ENCODE results near the gene UBTD1.

UBTD1 gene

DNA sequence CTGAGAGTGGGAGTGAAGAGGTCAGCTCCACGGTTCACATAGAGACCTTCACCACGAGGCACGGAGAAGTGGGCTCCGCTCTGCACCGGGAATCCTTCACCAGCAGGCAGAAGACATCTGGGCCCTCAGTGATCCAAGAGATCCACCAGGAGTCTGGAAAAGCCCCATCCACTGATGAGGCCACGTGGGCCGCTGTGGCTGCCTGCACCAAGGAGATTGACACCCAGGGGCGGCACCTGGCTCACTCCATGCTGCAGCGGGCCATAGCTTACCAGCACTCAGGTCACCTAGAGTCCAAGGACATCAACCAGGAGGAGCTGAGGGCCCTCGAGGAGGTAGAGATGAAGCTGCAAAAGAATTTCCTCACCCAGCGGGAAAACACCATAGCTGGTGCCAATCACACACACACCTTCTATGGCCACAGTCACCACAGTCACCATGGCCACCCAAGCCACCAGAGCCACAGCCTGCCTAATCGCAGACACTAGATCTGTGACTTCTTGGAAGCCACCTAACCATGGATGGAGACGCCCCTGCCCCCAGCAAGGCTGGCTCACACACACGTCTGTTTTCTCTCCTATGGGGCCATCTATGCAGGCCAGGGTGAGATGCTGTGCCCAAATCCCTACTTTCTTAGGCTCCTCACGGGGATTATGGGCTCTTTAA is 91.5 kb downstream of the UBTD1 start:
- DNase-seq = no peak

DNA sequence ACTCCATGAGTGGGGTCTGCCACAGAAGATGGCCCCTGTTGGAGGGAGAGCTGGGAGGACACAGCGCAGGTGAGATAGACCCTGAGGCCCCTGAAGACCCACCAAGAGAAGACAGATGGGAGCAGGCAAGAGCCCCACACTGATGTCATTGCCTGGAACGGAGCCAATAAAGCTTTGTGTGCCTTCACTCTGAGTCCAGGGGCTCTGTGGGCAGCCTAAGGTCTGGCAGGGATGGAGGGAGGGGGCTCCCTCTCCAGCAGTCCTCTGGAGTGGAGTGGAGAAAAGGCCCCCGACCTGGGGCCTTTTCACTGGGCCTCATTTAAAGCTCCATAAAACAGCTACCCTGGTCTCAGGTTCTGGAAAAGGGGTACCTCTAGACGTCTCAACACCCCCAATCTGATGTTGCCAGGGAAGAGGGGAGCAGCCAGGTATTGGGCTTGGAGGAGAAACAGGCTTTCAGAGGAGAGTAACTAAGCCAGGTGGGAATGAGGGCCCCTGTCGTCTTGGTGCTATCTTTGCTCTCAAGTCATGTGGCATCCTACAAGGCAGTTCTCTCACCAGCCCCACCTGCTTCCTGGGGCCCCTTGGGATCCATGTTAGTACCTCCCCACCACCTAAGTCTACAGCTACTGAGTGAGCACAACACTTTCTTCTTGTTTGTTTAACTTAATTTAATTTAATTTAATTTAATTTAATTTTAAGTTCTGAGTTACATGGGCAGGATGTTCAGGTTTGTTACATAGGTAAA is 92.2 kb downstream of the UBTD1 start:
- DNase-seq = no peak

DNA sequence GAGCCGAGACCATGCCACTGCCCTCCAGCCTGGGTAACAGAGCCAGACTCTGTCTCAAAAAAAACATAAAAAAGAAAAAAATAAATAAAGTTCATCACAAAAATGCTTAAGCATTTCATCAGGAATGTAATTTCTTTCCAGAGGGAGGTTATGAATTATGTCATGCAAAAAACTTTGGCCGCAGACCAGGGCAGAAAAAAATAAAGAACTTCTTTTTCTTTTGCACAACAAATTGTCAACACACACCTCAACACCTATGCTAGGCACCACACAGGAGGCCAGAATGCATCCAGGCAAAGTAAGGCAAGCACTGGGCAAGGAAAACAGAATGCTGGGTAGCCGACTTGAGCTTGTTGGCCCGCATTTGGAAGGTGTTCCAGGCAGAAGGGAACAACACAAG is 94.7 kb downstream of the UBTD1 start:
- no peak for DNase-seq

GRCh38 chr10:97596101-97597082 is 97.7 kb downstream of the UBTD1 start:
- no peak for DNase-seq

DNA sequence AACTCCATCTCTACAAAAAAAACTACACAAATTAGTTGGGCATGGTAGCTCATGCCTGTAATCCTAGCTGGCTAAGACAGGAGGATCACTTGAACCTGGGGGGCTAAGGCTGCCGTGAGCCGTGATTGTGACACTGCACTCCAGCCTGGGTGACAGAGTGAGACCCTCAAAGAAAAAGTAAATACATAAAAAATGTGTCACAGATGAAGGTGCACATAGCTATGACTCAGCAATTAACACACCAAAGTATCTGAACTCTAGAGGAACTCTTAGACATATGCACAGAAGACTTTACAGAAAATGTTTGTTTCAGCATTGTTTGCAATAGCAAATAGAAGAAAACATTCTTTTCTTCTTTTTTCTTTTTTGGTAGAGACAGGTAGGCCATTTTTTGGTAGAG is 99.1 kb downstream of the UBTD1 start:
- DNase-seq = no peak

DNA sequence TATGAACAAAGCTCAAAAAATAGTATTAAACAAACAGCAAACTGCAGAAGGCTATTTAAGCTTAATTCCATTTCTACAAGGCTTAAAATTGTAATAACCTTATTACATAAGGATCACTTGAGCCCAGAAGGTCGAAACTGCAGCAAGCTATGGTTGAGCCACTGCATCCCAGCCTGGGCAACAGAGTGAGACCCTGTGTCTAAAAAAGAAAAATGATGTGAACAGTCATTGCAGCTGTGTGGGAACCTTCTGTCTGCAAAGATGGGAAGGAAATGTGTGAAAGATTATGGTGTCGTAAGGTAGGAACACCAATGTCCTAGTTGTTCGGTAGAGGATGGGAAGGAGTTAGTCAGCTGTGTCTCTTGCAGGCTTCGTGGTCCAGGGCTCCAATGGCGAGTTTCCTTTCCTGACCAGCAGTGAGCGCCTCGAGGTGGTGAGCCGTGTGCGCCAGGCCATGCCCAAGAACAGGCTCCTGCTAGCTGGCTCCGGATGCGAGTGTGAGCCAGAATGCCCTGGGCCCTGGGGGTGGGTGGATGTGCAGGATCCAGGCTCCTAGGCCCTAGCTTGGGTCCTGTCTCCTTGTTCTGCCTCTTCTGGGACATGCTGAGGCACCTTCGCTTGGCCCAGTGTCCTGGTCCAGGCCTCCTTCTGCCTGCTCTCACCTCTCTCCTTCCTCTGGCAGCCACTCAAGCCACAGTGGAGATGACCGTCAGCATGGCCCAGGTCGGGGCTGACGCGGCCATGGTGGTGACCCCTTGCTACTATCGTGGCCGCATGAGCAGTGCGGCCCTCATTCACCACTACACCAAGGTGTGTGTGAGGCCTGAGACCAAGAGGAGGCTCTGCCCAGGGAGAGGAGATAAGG is 99.9 kb downstream of the UBTD1 start:
- no peak for DNase-seq

DNA sequence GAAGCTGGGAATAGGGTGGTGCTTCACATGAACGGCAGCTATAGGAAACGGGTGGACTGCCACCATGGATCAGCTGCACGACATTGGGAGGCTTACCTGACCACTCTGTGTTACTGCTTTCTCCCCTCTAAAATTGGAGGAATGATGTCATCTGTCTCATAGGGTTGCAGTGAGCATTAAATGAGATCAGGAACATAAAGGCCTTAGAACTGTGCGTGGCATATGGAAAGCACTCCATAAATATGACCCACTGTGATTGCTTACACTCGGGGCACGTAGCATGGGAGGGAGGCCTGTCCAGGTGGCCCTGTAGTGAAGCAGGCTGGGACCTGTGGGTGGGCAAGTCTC is 100.5 kb downstream of the UBTD1 start:
- no peak for DNase-seq

DNA sequence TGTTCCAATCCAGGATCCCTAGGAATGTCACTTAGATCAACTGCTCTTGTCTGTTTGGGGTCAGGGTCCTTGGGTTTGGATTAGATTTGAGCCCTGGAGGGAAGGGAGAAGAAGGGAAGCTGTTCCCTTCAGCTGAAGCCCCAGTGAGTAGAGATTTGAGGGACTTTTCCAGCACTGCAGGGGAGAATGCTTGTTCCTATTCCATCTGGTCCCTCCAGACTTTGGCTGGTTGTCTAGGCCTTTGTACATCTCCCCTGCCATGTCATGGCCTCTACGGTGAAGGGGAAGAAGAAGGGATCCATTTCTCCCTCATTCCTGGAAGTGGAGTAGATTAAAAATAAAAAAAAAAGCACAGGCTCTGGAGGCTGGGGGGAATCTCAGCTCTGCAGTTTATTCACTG is 101.9 kb downstream of the UBTD1 start:
- no peak for DNase-seq

DNA sequence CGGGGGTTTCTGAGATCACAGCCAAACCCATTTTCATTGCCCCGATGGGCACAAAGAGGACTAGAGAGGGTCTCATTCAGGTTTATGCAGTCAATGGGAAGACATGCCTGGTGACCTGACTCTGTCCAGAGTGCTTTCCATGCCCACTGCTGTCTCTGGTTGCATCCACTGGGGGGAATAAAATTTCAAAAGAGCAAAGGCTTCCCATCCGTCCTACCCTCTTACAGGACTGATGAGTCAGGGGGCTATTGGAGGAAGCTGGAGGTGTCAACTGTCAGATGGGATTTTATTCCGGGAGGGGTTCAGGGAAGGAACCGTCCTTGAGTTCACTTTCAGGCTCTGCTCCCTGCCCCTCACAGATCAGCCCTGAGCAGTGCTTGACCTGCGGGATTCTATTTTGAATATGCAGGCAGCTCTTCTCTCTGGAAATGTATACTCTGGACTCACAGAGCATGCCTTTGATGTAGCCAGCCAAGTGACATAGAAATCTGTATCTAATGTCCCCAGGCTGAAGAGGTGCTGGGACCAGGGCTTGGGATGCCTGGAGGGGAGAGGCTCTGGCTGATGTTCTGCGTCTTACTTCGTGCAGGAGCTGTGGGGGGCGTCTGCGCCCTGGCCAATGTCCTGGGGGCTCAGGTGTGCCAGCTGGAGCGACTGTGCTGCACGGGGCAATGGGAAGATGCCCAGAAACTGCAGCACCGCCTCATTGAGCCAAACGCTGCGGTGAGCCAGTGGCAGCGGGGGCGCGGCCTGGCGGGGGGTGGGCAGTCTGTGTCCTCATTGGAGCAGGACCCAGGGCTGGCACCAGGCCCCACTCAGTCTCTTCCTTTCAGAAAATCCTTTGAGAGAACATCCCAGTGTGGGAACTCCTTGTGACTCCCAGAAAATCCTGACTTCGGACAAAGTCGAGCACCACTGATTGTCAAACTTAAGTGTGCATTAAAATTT is 102.8 kb downstream of the UBTD1 start:
- no peak for DNase-seq

GRCh38 chr10:97607095-97607636 is 108.4 kb downstream of the UBTD1 start:
- no peak for DNase-seq

DNA sequence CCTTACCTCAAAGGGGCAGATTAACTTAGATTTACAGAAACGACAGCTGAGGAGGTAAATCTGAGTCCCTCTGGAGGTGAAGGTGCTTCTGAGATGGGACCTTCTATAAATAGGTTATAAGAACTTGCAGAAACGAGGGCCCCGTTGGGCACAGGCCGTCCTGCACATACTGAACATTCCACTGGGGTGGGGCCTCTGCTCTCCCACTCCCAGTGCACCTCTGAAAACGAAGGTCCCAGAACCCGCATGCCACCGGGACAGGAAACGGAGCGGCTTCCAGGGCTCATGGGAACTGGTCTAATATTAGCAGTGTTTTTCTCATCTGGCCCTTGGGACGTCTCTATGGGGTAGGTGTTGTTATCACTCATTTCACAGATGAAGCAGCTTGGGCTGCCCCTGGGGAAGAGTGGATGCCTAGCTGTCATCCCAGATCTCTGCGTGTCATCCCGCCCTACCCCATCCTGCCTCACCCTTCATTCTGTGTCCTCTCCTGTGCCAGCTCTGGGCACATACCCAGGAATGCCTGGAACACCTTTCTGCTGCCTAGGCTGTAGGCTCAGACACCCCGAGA is 110.4 kb downstream of the UBTD1 start:
- no peak for DNase-seq

DNA sequence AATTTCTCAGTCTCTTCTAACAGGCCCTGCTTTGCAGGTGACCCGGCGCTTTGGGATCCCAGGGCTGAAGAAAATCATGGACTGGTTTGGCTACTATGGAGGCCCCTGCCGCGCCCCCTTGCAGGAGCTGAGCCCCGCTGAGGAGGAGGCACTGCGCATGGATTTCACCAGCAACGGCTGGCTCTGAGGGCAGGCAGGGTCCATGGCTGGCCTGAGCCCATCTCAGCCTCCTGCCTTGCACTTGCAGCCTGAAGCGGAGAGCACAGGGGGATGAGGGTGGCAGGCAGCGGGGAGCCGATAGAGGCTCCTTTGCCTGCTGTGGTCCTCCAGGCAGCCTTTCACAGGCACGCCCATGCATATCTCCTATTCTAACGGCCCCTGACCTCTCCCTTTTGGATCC is 112.7 kb downstream of the UBTD1 start:
- no peak for DNase-seq

GRCh38 chr10:97612386-97612785 is 113.7 kb downstream of the UBTD1 start:
- no peak for DNase-seq

DNA sequence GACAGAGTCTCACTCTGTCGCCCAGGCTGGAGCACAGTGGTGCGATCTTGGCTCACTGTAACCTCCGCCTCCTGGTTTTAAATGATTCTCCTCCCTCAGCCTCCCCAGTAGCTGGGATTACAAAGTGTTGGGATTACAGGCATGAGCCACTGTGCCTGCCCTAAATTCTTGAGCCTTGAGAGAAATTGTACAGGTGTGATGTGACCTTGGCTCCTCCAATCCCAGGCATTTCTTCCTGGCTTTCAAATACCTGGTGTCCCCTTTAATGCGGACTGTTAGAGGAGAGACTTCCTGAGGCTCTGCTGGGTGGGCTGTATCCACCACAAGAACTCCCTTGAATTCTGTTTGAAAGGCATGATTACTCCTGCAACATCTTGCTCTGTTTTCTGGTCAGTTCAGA is 119.6 kb downstream of the UBTD1 start:
- DNase-seq = no peak

DNA sequence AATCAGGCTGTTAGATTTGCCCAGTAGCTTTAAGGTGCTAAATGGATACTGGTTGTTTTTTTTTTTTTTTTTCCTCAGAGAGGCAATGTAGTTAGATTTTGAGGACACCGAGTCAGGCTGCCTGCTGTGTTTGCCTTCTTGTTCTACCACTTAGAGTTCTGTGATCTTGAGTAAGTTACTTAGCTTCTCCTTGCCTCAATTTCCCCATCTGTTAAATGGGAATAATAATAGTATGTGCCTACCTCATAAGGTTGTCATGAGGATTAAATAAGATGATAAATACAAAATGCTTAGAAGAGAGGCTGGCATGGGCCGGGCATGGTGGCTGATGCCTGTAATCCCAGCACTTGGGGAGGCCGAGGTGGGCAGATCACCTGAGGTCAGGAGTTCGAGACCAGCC is 120.0 kb downstream of the UBTD1 start:
- no peak for DNase-seq

Data from NCI-H1105 treated with DMSO at 0.1 percent for 48 hours (cell line).